Measurements from ENCODE around the gene NUDT1. TPM values are rescaled to one million over a fixed set of nuclear protein-coding genes. Genes with fewer than 3 reads are reported as not detected.

The NUDT1 gene
- total RNA-seq, 1 donor from 2014 or later, result 96.6 TPM

- intact Hi-C loops (cut with micrococcal nuclease), result no loop called here
These were observed 5.3 kb downstream of the NUDT1 start for GRCh38 chr7:2247141-2247995.

GRCh38 chr7:2248984-2249694 lies 7.1 kb downstream of the NUDT1 start:
- intact Hi-C loops (cut with micrococcal nuclease), result no loop called here

- intact Hi-C loops (cut with micrococcal nuclease), result no loop called here
These were observed 7.8 kb downstream of the NUDT1 start for GRCh38 chr7:2249744-2250323.

- intact Hi-C loops (cut with micrococcal nuclease), result no loop called here
These were observed 9.4 kb downstream of the NUDT1 start for GRCh38 chr7:2251381-2251780.

GRCh38 chr7:2251841-2252771 lies 10.1 kb downstream of the NUDT1 start:
- intact Hi-C loops (cut with micrococcal nuclease), result no loop called here

- intact Hi-C loops (cut with micrococcal nuclease), result no loop called here
These were observed 11.0 kb downstream of the NUDT1 start for GRCh38 chr7:2253021-2253420.

- intact Hi-C loops (cut with micrococcal nuclease), result no loop called here
These were observed 11.7 kb downstream of the NUDT1 start for GRCh38 chr7:2253525-2254244.

- intact Hi-C loops (cut with micrococcal nuclease), result no loop called here
These were observed 12.6 kb downstream of the NUDT1 start for GRCh38 chr7:2254429-2255144.

- intact Hi-C loops (cut with micrococcal nuclease), result no loop called here
These were observed 13.4 kb downstream of the NUDT1 start for GRCh38 chr7:2255145-2256139.

- intact Hi-C loops (cut with micrococcal nuclease), result no loop called here
These were observed 14.4 kb downstream of the NUDT1 start for GRCh38 chr7:2256306-2257045.

- intact Hi-C loops (cut with micrococcal nuclease), result no loop called here
These were observed 15.1 kb downstream of the NUDT1 start for GRCh38 chr7:2257046-2257551.

- intact Hi-C loops (cut with micrococcal nuclease), result no loop called here
These were observed 15.6 kb downstream of the NUDT1 start for GRCh38 chr7:2257651-2258050.

- intact Hi-C loops (cut with micrococcal nuclease), result no loop called here
These were observed 16.8 kb downstream of the NUDT1 start for GRCh38 chr7:2258661-2259365.

GRCh38 chr7:2259480-2259879 lies 17.5 kb downstream of the NUDT1 start:
- intact Hi-C loops (cut with micrococcal nuclease), result no loop called here

- intact Hi-C loops (cut with micrococcal nuclease), result no loop called here
These were observed 18.8 kb downstream of the NUDT1 start for GRCh38 chr7:2260820-2261219.

- intact Hi-C loops (cut with micrococcal nuclease), result no loop called here
These were observed 19.6 kb downstream of the NUDT1 start for GRCh38 chr7:2261611-2262010.

GRCh38 chr7:2263176-2263575 lies 21.1 kb downstream of the NUDT1 start:
- intact Hi-C loops (cut with micrococcal nuclease), result no loop called here

All from T-helper 2 cell treated with Interferon-gamma antibody and Interleukin-4, amounts not matched to agents 100 ng/mL and 5 ng/mL, for 36 hours (primary cell).